GM12878 (cell line): ENCODE data around the gene TMEM176A.

Source experiments
- CHD4 ChIP-seq: fragments of 200-600 bp; sonication (generic); IDR thresholded peaks from 2 replicates; pipeline ENCODE4 v1.6.1; 2016; ENCODE audit warnings: mild to moderate bottlenecking
- EP300 ChIP-seq, 2 experiments: fragments of 150-350 bp in 1 of 2; IDR thresholded peaks; 2 replicates each; pipeline ENCODE4 v1.6.1; 2011 to 2012; ENCODE audit warnings: low read depth in 2 of 2, low read length in 2 of 2, borderline replicate concordance in 1 of 2, improper control_type of control experiment in 1 of 2, inconsistent platforms in 1 of 2; ENCODE audit not compliant: control insufficient read depth in 1 of 2
- LARP7 ChIP-seq: fragments of 450-650 bp; IDR thresholded peaks from 2 replicates; pipeline ENCODE4 v1.6.1; 2017; ENCODE audit warnings: mild to moderate bottlenecking
- TARDBP ChIP-seq: IDR thresholded peaks from 2 replicates; pipeline ENCODE4 v1.6.1; 2016; ENCODE audit warnings: borderline replicate concordance
- YY1 ChIP-seq: IDR thresholded peaks from 2 replicates; pipeline ENCODE4 v1.6.1; 2011; ENCODE audit warnings: low read depth, mild to moderate bottlenecking, low read length
- ZBED1 ChIP-seq: IDR thresholded peaks from 2 replicates; pipeline ENCODE4 v1.6.1; 2016; ENCODE audit warnings: borderline replicate concordance
- TF ChIP-seq, protein P1 (sequence below), 3 experiments: IDR thresholded peaks in 2 of 3; conservative IDR thresholded peaks in 1 of 3; 2 replicates each; pipeline ENCODE4 v1.5.1; 2011; ENCODE audit warnings: low read depth in 3 of 3, low read length in 3 of 3, mild to moderate bottlenecking in 3 of 3, control low read depth in 2 of 3, moderate library complexity in 2 of 3, inconsistent platforms in 1 of 3, mixed read lengths in 1 of 3; ENCODE audit not compliant: control insufficient read depth in 2 of 3, insufficient read depth in 1 of 3; ENCODE audit errors: extremely low read depth in 1 of 3
- TF ChIP-seq, protein P2 (sequence below): IDR thresholded peaks from 2 replicates; pipeline ENCODE4 v1.6.1; 2012; ENCODE audit warnings: mild to moderate bottlenecking, low read depth, low read length
- TF ChIP-seq, protein P3 (sequence below): IDR thresholded peaks from 2 replicates; pipeline ENCODE4 v1.6.1; 2011; ENCODE audit warnings: low read depth, low read length, improper control_type of control experiment, borderline replicate concordance
- TF ChIP-seq, protein P4 (sequence below): IDR thresholded peaks from 2 replicates; pipeline ENCODE4 v1.6.1; 2012; ENCODE audit warnings: low read length, inconsistent platforms

DNA sequence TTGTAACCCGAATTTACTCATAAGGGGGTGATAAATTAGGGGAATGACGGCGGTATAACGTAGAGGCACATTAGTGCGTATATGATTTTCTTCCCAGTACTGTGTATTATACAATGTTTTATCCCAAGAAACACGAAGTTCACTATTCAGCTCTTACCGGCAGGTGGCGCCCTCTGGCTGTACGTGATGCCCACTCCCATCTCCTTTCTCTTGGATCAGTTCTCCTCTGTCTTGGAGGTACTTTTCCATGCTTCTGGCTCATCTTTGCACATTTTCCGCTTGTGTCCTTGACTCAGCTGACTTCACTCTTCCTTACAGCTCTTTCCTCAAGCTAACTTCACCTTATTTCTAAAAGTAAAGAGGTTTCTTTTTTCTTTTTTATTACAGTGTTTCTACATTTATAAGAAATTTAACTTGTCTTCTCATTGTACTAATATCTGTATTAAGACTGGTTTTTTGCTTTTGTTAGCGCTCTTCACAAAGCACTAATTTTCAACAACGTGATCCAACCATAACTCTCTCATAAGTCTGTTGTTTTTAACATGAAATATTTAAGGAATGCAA is 21.7 kb upstream of the TMEM176A start:
- TF ChIP-seq, protein P1, sequence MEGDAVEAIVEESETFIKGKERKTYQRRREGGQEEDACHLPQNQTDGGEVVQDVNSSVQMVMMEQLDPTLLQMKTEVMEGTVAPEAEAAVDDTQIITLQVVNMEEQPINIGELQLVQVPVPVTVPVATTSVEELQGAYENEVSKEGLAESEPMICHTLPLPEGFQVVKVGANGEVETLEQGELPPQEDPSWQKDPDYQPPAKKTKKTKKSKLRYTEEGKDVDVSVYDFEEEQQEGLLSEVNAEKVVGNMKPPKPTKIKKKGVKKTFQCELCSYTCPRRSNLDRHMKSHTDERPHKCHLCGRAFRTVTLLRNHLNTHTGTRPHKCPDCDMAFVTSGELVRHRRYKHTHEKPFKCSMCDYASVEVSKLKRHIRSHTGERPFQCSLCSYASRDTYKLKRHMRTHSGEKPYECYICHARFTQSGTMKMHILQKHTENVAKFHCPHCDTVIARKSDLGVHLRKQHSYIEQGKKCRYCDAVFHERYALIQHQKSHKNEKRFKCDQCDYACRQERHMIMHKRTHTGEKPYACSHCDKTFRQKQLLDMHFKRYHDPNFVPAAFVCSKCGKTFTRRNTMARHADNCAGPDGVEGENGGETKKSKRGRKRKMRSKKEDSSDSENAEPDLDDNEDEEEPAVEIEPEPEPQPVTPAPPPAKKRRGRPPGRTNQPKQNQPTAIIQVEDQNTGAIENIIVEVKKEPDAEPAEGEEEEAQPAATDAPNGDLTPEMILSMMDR (IDR thresholded peaks at IDR 0.05 in 2 of 3, conservative IDR thresholded peaks at IDR 0.05 in 1 of 3; ENCODE audit: control insufficient read depth in 2 of 3, extremely low read depth in 1 of 3, insufficient read depth in 1 of 3, low read depth in 3 of 3, low read length in 3 of 3), result peak; percentile 87 to 92 (median 88)
- no peak for TF ChIP-seq ZBED1
- TF ChIP-seq, protein P2, sequence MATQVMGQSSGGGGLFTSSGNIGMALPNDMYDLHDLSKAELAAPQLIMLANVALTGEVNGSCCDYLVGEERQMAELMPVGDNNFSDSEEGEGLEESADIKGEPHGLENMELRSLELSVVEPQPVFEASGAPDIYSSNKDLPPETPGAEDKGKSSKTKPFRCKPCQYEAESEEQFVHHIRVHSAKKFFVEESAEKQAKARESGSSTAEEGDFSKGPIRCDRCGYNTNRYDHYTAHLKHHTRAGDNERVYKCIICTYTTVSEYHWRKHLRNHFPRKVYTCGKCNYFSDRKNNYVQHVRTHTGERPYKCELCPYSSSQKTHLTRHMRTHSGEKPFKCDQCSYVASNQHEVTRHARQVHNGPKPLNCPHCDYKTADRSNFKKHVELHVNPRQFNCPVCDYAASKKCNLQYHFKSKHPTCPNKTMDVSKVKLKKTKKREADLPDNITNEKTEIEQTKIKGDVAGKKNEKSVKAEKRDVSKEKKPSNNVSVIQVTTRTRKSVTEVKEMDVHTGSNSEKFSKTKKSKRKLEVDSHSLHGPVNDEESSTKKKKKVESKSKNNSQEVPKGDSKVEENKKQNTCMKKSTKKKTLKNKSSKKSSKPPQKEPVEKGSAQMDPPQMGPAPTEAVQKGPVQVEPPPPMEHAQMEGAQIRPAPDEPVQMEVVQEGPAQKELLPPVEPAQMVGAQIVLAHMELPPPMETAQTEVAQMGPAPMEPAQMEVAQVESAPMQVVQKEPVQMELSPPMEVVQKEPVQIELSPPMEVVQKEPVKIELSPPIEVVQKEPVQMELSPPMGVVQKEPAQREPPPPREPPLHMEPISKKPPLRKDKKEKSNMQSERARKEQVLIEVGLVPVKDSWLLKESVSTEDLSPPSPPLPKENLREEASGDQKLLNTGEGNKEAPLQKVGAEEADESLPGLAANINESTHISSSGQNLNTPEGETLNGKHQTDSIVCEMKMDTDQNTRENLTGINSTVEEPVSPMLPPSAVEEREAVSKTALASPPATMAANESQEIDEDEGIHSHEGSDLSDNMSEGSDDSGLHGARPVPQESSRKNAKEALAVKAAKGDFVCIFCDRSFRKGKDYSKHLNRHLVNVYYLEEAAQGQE, result no peak
- TF ChIP-seq EP300 (IDR thresholded peaks at IDR 0.05; ENCODE audit: borderline replicate concordance in 1 of 2, control insufficient read depth in 1 of 2, low read depth in 2 of 2, low read length in 2 of 2), result no peak
- TF ChIP-seq CHD4, result no peak
- no peak for TF ChIP-seq LARP7
- TF ChIP-seq TARDBP, result no peak
- TF ChIP-seq, protein P3, sequence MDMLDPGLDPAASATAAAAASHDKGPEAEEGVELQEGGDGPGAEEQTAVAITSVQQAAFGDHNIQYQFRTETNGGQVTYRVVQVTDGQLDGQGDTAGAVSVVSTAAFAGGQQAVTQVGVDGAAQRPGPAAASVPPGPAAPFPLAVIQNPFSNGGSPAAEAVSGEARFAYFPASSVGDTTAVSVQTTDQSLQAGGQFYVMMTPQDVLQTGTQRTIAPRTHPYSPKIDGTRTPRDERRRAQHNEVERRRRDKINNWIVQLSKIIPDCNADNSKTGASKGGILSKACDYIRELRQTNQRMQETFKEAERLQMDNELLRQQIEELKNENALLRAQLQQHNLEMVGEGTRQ, result no peak
- TF ChIP-seq, protein P4, sequence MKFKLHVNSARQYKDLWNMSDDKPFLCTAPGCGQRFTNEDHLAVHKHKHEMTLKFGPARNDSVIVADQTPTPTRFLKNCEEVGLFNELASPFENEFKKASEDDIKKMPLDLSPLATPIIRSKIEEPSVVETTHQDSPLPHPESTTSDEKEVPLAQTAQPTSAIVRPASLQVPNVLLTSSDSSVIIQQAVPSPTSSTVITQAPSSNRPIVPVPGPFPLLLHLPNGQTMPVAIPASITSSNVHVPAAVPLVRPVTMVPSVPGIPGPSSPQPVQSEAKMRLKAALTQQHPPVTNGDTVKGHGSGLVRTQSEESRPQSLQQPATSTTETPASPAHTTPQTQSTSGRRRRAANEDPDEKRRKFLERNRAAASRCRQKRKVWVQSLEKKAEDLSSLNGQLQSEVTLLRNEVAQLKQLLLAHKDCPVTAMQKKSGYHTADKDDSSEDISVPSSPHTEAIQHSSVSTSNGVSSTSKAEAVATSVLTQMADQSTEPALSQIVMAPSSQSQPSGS, result no peak
- no peak for TF ChIP-seq YY1
